Measurements from ENCODE around the gene SLC66A2.

The SLC66A2 gene

DNA sequence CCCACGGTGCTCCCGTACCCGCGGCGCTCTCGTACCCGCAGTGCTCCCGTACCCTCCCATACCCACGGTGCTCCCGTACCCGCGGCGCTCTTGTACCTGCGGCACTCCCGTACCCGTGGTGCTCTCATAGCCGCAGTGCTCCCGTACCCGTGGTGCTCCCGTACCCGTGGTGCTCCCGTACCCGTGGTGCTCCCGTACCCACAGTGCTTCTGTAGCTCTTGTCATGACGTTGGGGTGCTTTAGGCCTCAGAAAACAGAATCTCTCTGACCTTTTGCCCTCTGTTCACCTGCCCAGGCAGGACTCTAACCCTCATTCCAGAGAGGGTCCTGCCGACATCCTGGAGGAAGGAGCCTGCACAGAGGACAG, 35.3 kb downstream of the SLC66A2 start:
- TF ChIP-seq, protein P1, sequence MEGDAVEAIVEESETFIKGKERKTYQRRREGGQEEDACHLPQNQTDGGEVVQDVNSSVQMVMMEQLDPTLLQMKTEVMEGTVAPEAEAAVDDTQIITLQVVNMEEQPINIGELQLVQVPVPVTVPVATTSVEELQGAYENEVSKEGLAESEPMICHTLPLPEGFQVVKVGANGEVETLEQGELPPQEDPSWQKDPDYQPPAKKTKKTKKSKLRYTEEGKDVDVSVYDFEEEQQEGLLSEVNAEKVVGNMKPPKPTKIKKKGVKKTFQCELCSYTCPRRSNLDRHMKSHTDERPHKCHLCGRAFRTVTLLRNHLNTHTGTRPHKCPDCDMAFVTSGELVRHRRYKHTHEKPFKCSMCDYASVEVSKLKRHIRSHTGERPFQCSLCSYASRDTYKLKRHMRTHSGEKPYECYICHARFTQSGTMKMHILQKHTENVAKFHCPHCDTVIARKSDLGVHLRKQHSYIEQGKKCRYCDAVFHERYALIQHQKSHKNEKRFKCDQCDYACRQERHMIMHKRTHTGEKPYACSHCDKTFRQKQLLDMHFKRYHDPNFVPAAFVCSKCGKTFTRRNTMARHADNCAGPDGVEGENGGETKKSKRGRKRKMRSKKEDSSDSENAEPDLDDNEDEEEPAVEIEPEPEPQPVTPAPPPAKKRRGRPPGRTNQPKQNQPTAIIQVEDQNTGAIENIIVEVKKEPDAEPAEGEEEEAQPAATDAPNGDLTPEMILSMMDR (IDR thresholded peaks at IDR 0.05; ENCODE audit: low read depth, low read length) = no peak
- no peak overlapping the region for H3K4me3 ChIP-seq (ENCODE audit: low read depth, low read length)

- TF ChIP-seq, protein P1 (IDR thresholded peaks at IDR 0.05; ENCODE audit: low read depth, low read length) = no peak
- no peak overlapping the region for H3K4me3 ChIP-seq (ENCODE audit: low read depth, low read length)
Measured at GRCh38 chr18:79915161-79916127, 36.0 kb downstream of the SLC66A2 start.

GRCh38 chr18:79914614-79915160, 36.8 kb downstream of the SLC66A2 start:
- TF ChIP-seq, protein P1 (IDR thresholded peaks at IDR 0.05; ENCODE audit: low read depth, low read length) = no peak
- H3K4me3 ChIP-seq (ENCODE audit: low read depth, low read length) = no peak overlapping the region

DNA sequence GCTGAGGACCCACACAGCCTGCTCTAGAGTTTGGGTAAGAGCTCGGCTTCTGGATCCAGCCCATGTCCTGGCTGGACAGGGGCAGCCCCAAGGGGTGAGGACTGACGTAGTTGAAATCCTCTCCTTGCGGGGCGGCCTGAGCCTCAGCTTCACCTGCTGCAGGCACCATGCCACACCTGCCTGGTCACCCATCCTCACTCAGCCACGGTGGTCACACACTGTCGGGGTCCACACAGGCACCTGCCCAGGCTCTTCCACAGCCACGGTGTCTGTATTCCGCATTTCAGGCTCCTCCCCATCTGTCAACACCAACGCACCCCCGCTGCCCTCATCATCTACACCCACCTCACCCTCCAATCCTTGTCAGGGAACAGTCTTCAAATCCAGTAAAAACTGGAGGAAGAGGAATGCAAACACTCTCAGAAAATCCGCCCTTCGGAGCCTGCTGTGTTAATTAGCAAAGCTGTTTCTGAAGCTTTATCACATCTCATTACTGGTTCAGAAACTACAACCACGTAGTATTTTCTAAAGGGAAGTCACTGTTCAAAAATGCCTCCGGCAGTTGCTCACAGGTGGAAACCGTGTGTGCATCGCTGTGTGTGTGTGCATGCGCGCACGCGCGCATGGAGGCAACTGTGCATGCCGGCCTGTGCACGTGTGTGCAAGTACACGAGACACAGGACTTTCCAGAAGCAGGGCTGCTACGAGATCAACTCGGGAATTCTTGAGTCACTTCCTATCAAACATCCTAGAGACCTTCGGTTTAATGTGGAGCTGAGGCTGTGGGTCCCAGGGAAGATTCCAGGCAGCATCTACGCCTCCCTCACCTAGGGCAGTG, 38.2 kb downstream of the SLC66A2 start:
- TF ChIP-seq, protein P1 (IDR thresholded peaks at IDR 0.05; ENCODE audit: low read depth, low read length) = no peak
- H3K4me3 ChIP-seq (ENCODE audit: low read depth, low read length) = no peak overlapping the region

DNA sequence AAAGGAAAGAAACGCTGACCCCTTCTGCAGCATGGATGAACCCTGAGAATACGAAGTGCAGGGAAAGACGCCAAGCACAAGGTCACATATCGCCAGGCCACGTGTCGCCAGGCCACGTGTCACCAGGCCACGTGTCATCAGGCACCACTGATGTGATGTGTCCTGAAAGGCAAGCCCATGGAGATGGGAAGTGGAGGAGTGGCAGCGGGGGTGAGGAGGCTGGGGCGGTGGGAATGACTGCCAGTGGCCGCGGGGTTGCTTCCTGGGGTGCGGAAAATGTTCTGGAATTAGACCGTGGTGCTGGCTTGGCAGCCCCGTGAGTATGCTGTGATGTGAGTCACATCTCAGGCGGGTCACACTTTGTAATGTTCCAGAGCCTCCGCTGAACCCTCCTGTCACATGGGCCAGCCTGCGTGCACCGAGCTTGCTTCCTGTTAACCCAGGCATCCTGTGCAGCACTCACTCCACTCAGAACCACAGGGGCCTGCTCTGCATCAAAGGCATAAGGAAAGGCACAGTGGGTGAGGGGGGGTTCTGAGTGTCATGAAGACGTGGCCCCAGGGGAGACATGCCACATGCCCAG, 39.0 kb downstream of the SLC66A2 start:
- TF ChIP-seq, protein P1 (IDR thresholded peaks at IDR 0.05; ENCODE audit: low read depth, low read length) = no peak

DNA sequence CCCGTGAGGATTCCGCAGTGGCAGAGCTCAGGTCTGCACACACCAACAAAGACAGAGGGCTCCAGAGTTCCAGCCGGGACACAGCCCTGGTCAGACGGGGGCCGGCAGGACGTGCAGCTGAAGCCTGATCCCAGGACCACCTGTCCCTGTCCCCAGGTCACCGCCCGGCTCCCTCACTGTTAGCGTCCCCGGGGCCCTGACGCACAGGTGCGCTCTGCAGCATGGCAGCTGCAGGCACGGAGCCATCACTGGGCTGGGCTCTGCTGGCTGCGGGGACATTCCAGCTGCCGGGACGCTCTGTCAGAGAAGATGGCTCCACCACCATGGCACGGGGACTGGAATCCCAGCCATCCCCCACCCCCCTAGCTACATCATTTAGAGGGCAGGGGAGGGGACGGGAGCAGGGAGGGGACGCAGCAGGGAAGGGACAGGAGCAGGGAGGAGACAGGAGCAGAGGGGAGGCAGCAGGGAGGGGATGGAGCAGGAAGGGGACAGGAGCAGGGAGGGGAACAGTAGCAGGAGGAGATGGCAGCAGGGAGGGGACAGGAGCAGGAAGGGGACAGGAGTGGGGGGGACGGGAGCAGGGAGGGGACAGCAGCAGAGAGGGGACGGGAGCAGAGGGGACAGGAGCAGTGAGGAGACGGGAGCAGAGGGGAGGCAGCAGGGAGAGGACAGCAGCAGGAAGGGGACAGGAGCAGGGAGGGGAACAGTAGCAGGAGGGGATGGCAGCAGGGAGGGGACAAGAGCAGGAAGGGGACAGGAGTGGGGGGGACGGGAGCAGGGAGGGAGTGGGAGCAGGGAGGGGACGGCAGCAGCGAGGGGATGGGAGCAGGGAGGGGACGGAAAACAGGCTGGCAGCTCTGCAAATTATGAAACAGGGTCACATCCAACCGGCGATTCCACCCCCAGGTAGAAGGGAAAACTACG, 39.8 kb downstream of the SLC66A2 start:
- TF ChIP-seq, protein P1 (IDR thresholded peaks at IDR 0.05; ENCODE audit: low read depth, low read length) = no peak
- H3K4me3 ChIP-seq (ENCODE audit: low read depth, low read length) = no peak overlapping the region

More for the DNA sequence above, 39.0 kb downstream of the SLC66A2 start:
- H3K4me3 ChIP-seq (ENCODE audit: low read depth, low read length) = no peak overlapping the region
